ENCODE measurements around the gene PATJ. TPM values are rescaled to one million over a fixed set of nuclear protein-coding genes. Genes with fewer than 3 reads are reported as not detected.

PATJ gene
- total RNA-seq, 1 experiment from 2014 or later: 57.9 TPM

- no peak for DNase-seq (ENCODE audit: low spot score)
- Mint-ChIP-seq H3K27ac (no peak overlapping the region), H3K4me1 (peaks cover 18% of the 10 kb centered on the region), H3K27me3 (ENCODE audit: low read depth) (no peaks in the 10 kb centered on the region), H3K36me3 (peaks cover 5% of the 10 kb centered on the region), H3K9me3 (peaks cover under 1% of the 10 kb centered on the region; the same call in 1 of the 2 replicates), H3K4me3 (no peak overlapping the region)
- ChIA-PET CTCF (interaction anchor here (1.6 to 1.9 kb wide), 2 partner anchors 9 to 52 kb away, joined by 4 to 7 read pairs; no protein-coding TSS in a partner anchor), POLR2A (no interaction called here)
- ATAC-seq: no peak
- TF ChIP-seq PRRX2 (CRISPR knock-in tag; IDR thresholded peaks at IDR 0.05): no peak
- no peak for TF ChIP-seq SP1 (CRISPR knock-in tag; conservative IDR thresholded peaks at IDR 0.05)
- no peak for TF ChIP-seq ZNF396 (CRISPR knock-in tag; IDR thresholded peaks at IDR 0.05; ENCODE audit: borderline replicate concordance)
- TF ChIP-seq IRF2 (CRISPR knock-in tag; IDR thresholded peaks at IDR 0.05; ENCODE audit: borderline replicate concordance, low read depth): no peak
- TF ChIP-seq ZNF671 (CRISPR knock-in tag; IDR thresholded peaks at IDR 0.05): no peak
- TF ChIP-seq RORB (CRISPR knock-in tag; IDR thresholded peaks at IDR 0.05): no peak
- no peak for TF ChIP-seq SMAD3 (CRISPR knock-in tag; IDR thresholded peaks at IDR 0.05; ENCODE audit: borderline replicate concordance)
- TF ChIP-seq ZNF121 (CRISPR knock-in tag; IDR thresholded peaks at IDR 0.05): no peak
- no peak for TF ChIP-seq AFF4 (CRISPR knock-in tag; IDR thresholded peaks at IDR 0.05; ENCODE audit: borderline replicate concordance)
- TF ChIP-seq USF1 (CRISPR knock-in tag; IDR thresholded peaks at IDR 0.05): no peak
- TF ChIP-seq USF2 (CRISPR knock-in tag; IDR thresholded peaks at IDR 0.05): no peak
- no peak for TF ChIP-seq MXD4 (CRISPR knock-in tag; IDR thresholded peaks at IDR 0.05; ENCODE audit: borderline replicate concordance)
- no peak for TF ChIP-seq PREB (CRISPR knock-in tag; IDR thresholded peaks at IDR 0.05; ENCODE audit: borderline replicate concordance)
- no peak for TF ChIP-seq ZNF416 (CRISPR knock-in tag; IDR thresholded peaks at IDR 0.05)
Measured at GRCh38 chr1:62092110-62092509, 349.8 kb downstream of the PATJ start.

- Mint-ChIP-seq H3K27me3 (ENCODE audit: low read depth) (no peaks in the 10 kb centered on the region), H3K9me3 (peaks cover 5% of the 10 kb centered on the region), H3K36me3 (peaks cover 9% of the 10 kb centered on the region), H3K27ac (no peak overlapping the region), H3K4me1 (peaks cover 18% of the 10 kb centered on the region), H3K4me3 (no peak overlapping the region)
- ChIA-PET POLR2A (no interaction called here), CTCF (interaction anchor here (1.4 to 1.9 kb wide), 3 partner anchors 10 to 301 kb away, joined by 3 to 7 read pairs (median 4); no protein-coding TSS in a partner anchor)
- no peak for DNase-seq (ENCODE audit: low spot score)
- TF ChIP-seq MXD4 (CRISPR knock-in tag; IDR thresholded peaks at IDR 0.05; ENCODE audit: borderline replicate concordance) (no peak), ZNF263 (CRISPR knock-in tag; IDR thresholded peaks at IDR 0.05; ENCODE audit: low read depth) (no peak), TEAD4 (CRISPR knock-in tag; IDR thresholded peaks at IDR 0.05) (no peak), ZNF512 (CRISPR knock-in tag; IDR thresholded peaks at IDR 0.05; ENCODE audit: borderline replicate concordance) (no peak), SMAD3 (CRISPR knock-in tag; IDR thresholded peaks at IDR 0.05; ENCODE audit: borderline replicate concordance) (no peak), USF2 (CRISPR knock-in tag; IDR thresholded peaks at IDR 0.05) (no peak), TEAD1 (CRISPR knock-in tag; IDR thresholded peaks at IDR 0.05) (no peak), MLX (CRISPR knock-in tag; IDR thresholded peaks at IDR 0.05) (no peak), RORB (CRISPR knock-in tag; IDR thresholded peaks at IDR 0.05) (no peak), ZNF396 (CRISPR knock-in tag; IDR thresholded peaks at IDR 0.05; ENCODE audit: borderline replicate concordance) (no peak), ZBTB43 (CRISPR knock-in tag; IDR thresholded peaks at IDR 0.05) (no peak), ZNF219 (CRISPR knock-in tag; IDR thresholded peaks at IDR 0.05; ENCODE audit: borderline replicate concordance) (no peak), HMGA2 (CRISPR knock-in tag; IDR thresholded peaks at IDR 0.05) (no peak), EMX1 (CRISPR knock-in tag; IDR thresholded peaks at IDR 0.05) (no peak)
- no peak for ATAC-seq
Measured at GRCh38 chr1:62093261-62093660, 351.0 kb downstream of the PATJ start.

All from WTC11 (cell line).